Measurements from ENCODE around the gene ITPR2.
"Not testable (repeated sequence)": the region's sequence is repeated elsewhere in the genome, so short reads cannot be mapped to it uniquely, and the experiment has no call there.

Gene ITPR2

DNA sequence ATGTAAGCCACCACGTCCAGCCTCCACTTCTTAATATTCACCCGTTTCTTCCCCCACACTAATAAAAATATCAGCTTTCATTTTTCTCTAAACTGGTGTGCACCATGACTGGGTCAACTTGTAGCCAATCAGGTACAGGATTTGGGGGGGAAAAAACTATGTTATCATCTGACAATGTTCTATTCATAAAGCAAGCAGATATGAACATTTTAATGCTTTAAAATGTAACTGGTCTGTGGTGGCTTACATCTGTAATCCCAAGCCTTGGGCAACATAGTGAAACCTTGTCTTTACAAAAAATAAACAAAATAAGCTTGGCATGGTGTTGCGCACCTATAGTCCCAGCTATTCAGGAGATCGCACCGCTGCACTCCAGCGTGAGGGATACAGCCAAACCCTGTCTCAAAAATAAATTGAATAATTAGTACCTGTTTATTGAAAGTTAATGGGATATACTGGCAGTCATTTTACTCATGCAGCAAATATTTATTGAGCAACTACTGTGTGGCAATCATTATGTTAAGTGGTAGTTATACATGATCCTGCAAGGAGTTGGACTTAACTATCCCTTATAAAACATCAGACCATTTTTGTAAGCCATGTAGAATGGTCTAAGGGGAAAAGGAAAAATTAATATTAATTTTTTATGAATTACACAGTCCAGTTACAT lies 15.3 kb upstream of the ITPR2 start:
- DNase-seq, result no peak

DNA sequence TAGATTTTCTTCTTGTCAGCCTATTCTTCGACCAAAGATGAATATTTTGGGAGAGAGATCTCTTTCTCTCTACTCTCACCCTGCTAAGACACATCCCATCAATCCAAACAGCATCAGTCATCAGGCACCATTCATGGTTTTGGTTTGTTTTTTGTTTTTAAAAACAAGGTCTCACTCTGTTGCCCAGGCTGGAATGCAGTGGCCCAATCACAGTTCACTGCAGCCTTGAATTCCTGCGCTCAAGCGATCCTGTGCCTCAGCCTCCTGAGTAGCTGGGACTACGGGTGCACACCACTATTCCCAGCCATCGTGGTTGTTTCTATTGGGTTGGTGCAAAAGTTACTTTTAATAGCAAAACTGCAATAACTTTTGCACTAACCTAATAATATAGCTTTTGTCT lies 14.4 kb upstream of the ITPR2 start:
- DNase-seq, result no peak

DNA sequence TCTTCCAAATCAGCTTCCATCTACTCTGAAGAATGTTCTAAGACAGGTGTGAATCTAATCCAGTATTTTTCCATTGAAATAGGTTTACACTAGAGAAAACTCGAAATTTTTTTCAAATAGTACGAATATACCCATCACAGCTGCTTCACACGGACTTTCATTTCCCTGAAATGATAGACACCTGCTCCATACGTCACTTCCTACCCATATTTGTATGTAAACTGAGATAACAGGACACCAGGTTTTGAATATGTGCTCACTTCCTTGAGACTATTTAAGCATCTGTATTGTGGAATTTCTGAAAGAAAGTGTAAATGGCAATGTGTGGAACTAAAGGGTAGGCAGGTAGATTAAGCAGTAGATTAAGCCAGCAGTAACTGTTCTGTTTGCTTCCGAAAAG lies 13.4 kb upstream of the ITPR2 start:
- no peak for DNase-seq

DNA sequence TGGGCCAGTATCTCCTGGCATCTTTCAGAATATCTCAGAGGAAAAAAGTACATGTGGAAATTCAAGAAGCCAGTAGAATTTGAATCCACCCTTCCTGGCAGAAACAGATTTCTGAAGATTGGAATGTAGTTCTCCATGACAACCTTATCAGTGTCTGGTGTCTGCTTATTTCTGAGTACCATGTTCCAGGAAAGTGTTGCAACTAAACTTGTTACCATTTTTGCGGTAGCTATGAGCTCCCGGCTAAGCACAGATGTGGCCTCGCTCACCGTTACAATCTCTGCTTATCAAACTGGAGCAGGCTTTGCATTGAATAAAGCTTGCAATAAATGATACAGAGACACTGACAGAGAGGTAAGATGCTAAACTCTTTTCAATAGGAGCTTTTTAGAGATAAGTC lies 13.0 kb upstream of the ITPR2 start:
- DNase-seq, result no peak

DNA sequence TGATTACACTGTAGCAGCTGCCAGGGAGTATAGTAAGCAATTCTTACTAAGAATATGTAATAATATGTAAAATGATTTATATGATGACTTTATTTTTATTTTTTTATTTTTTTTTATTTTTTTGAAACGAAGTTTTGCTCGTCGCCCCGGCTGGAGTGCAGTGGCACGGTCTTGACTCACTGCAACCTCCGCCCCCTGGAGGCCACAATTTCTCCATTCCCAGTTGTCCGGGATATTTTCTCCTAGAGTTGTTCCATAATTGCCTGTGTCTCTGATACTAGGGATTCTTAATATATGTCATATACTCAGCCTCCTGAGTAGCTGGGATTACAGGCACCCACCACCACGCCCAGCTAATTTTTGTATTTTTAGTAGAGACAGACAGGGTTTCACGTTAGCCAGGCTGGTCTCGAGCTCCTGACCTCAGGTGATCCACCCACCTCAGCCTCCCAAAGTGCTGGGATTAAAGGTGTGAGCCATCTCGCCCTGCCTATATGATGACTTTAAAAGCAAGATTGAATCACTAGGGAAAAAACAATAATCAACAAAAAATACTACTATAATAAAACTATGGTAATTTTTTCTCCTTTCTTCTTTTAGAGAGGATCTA lies 12.2 kb upstream of the ITPR2 start:
- no peak for DNase-seq

DNA sequence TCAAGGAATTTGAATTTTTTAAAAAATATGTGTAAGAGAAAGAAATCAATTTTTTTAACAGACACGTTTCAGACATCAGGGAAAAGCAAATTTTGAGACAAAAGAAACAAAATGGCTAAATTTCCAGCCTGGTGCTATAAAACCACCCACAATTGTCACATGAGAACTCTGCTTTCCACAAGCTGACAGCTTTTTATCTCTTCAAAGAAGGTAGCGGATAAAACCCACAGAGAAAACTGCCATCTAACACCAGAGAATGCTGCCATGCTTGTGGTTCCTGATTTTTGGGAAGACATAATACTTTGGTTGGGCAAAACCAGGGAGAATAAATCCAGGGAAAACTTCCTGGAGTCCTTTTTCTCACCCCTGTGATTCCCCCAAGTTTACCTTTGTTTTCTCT lies 10.3 kb upstream of the ITPR2 start:
- no peak for DNase-seq

DNA sequence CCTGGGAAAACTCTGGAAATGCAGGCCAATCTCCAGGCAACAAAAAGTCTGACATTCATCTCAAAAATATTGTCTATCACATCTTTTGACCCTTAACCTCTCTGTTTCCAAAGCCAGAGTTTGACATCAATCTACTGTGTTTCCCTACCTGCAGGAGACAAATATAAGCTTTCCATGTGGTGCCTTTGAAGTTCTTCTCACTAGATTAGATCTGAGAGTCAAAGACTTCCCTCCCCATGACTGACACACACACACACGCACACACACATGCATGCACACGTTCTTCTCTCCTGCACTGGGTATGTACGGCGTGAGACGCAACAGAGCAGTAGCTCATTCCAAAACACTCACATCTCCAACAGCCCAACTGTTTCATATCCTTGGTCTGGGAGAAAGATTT lies 8.1 kb upstream of the ITPR2 start:
- DNase-seq, result no peak

DNA sequence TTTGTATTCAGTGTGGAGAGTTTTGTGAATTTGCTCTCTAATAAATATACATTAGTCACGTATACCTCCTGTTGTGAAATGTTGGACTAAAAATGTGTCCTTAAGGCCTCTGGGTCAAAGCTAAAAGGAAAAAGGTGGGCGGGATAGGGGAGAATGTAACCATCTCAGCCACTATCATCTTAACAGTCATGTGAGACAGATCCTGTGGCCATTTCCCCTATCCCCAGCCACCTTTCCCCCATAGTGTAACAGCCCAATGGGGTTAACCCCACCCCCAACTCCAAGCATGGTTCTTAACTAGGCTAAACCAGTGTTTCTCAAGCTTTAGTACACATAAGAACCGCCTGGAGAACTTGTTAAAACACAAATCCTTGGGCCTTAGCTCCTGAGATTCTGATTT lies 6.5 kb upstream of the ITPR2 start:
- DNase-seq, result no peak

DNA sequence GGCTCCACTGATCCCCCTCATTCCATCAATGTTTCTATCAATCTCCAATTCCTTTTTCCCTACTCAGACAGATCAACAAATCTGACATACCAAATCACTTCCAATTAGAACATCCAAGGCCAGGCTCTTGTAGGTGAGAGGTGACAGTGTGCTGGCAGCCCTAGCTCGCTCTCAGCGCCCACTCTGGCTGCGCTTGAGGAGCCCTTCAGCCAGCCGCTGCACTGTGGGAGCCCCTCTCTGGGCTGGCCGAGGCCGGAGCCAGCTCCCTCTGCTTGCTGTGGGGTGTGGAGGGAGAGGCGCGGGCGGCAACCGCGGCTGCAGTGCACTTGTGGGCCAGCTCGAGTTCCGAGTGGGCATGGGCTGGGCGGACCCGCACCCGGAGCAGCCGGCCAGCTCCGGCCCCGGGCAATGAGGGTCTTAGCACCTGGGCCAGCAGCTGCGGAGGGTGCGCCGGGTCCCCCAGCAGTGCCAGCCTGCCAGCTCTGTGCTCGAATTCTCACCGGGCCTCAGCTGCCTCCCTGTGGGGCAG lies 6.0 kb upstream of the ITPR2 start:
- DNase-seq, result no peak

DNA sequence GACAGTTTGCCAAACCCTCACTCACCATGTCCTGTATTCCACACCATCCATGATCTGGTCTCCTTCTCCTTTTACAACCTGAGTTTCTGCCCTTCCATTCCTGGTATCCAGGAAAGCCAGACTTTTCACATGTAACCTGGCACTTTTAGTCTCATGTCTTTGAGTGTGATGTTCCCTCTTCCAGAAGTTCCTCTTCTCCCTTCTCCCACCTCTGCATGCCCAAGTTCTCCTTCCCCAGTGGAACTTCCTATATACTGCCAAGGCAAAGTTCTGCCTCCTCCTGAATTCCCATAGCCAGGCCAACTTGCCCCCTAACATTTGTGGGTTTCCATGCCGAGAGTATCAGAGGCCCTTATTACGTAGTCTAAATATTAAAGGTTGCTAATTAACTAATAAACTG lies 3.2 kb upstream of the ITPR2 start:
- no peak for DNase-seq

DNA sequence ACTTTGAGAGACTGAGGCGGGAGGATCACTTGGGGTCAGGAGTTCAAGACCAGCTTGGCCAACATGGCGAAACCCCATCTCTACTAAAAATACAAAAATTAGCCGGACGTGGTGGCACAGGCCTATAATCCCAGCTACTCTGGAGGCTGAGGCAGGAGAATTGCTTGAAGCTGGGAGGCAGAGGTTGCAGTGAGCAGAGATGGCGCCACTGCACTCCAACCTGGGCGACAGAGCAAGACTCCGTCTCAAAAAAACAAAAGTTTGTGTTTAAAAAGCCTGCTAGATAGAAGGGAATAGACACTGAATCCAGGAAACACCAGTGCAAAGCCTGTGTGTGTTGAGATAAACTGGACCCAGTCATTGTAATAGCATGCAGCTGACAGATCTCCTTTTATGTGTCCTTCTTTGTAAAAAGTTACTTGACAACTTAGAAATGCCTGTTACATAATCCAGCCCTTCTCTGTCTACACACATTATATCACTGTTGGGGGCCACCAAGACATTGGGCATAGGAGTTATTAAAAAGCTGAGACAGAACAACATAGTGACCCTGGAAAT lies 1.6 kb upstream of the ITPR2 start:
- DNase-seq, result not testable (repeated sequence)

DNA sequence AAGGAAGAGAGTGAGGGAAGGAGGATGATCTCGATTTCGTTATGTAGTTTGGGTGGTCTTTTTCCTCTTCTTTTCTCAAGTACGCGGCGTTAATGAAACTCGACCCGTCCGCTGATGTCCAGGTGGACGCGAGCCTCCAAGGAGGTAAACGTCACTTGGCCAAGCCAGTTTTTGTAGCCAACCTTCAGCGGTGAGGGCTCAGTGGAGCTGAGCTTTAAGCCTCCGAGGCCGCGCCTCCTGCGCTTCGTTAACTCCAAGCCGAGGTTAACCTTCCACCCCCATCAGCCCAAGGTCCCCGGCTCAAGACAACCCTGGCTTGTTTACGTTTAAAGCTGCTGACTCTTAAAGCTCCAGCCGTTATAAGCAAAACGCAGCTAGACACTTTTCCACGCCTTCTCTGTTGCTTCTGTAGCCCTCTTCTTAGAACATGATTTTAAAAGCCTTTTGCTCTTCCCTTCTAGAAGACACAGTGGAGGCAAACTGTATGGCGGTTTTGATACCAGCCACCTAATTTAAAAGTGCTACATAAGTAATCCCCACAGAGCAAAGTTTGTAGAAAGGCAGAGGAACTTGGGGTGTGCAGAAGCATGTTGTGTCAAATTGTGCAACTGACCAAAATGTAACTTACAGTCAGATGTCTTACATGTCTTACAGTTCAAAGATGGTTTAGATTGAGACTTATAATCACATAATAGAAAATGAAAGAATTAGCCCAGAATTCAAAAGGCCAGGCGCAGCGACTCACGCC lies 923 bp upstream of the ITPR2 start:
- DNase-seq, result no peak

DNA sequence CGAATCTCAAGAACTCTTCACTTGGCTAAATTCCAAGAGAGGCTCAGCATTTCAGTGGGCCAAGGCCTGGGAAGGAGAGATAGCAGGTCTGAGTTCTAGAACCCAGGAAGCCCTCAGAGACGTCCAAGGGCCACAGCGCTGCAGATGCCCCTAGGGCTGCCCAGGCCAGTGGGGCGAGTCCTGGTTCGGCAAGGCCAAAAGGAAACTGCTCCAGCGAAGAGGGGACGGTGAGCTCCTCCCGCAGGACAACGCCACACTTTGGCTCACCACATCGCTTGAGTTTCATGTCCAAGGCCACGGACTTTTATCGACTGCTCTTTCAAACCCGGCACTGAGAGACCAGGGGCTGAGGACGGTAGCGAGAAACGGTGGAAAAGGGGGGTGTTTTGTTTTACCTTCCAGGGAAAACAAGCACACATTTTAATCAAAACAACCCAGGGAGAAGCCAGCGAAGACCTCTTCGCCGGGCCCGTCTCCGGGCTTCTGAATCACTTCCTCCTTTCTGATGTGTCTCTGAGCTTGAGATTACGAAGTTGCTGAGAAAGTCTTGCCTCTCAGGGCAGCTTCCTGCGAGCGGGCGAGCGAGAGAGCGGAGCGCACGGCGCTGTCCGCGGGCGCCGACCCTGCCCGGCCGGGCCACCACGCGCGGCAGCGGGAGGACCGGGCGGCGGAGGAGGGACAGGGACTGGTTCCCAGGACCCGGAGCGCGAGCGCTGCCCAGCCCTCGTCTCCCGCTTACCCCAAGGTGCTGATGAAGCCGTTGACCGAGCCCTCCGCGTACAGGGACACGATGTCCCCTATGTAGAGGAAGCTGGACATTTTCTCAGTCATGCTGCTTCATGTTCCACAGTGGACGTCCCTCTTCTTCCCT lies 808 bp downstream of the ITPR2 start:
- peak; percentile 50 for DNase-seq

DNA sequence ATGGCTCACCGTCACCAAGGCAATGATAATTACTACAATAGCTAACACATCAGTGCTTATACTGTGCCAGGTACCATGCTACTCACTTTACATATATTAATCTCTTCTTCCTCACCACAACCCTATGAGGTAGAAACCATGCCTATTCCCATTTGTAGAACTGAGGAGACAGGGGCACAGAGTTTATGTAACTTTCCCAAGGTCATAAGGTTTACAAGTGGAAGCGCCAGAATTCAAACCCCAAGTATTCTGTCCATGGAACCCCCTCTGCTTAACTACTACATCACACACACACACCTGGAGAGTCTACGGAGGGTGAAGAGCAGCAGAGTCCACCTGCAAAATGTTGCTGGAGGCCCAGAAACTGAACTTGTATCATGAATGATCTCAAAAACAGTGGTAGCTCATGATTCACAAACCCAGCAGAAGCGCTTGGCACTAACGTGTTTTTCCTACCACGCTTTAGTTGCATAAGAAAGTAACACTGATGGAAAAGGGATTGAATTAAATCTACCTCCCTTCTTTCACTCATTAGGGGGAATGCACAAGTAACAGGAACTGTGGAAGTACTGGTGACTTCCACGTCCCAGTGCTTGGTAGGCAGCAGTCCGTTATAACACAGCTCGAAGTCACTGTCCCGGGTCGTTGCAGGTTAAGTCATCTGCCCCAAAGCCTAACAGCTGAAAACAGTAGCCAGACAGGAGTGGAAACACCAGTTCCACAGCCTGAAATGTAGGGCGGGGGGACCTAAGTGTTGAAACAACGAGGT lies 2.0 kb downstream of the ITPR2 start:
- no peak for DNase-seq

DNA sequence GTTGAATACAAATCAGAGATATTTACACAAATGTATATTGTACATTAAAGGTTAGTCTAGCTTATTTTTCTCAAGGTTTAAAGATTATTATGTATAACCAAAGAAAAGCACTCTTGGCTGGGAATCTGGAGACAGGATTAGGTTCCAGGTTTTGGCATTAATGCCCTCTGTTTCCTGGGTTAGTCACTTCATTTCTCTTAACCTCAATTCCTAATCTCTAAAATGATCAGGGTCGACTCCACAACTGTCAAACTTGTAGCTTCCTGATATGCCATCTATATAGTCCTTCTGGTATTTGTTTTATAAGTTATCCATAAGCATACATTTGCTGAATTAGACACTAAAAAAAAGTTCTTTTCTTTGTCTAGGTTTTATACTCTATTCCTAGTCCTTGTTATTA lies 2.6 kb downstream of the ITPR2 start:
- DNase-seq, result no peak

DNA sequence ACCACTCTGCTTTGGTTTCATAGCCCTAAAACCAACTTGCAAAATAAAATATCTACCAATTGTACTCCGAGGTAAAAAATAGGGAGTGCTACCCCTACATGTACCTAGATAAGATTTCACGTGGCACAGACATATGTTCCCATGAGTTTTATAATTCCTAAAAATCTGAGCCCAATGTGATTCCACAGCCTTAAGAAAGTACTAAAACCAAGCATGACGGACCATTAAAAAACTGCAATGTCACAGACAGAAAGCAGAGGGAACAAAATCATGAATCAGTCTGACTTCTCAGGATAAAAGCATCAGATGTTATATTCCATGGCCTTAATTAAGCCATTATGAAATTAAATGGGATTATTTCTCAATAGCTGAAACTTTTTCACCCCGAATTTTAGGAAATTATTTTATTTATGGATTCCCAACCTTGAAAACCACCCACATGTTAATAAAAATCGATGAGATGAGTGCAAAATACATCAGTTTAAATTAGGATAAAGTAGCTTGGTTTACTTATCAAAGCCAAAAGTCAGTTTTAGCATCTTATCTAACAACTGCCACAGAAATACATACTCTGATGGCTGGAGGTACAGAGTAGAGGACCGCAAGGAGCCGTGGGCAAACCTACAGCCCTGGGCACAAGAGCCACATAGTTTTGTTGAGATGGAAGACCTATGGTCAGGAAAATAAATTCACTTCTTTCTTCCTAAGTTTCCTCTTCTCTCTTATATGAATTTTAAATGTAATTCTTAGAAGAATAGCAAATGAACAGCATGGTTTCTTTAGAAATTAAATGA lies 4.5 kb downstream of the ITPR2 start:
- DNase-seq, result no peak

DNA sequence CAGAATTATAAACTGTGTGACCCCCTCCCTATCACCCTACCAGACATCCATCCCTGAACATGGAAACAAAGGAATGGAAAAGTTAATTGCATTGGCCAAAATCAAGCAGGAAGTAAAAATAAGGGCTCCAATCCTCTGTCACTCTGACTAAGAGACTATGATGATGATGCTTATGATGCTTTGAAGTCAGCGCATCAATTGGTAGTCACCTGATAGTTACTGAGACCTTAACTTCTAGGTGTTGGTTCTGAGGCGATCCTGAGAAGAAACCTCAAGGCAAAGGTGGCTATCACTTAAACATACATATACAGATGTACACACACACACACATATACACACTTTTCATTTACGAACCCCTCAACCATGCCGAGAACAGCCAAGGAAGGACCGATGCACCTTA lies 6.6 kb downstream of the ITPR2 start:
- DNase-seq, result no peak

DNA sequence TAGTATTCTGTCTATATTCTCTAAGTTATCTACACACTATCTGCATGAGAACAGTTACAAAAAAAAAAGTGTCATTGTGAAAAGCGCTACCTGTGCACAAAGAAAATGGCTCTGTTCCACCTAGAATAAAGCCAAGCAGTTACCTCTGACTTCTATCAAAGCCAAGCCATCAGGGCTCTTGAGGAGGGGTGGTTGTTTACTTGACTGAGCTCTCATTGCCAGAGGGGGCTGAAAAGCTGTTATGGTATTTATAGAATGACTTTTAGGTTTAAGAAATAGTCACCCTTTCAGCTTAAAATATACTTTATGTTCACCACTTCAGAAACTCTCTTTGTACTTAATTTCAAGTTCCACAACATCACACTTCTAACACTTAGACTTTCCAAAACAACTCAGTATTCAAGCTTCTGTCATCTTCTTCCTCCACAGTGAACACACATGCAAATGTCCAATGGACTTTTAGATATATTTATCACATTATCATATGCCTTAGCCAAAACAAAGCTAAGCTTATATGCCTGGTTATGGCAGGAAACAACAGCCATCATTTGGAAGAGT lies 7.5 kb downstream of the ITPR2 start:
- no peak for DNase-seq

DNA sequence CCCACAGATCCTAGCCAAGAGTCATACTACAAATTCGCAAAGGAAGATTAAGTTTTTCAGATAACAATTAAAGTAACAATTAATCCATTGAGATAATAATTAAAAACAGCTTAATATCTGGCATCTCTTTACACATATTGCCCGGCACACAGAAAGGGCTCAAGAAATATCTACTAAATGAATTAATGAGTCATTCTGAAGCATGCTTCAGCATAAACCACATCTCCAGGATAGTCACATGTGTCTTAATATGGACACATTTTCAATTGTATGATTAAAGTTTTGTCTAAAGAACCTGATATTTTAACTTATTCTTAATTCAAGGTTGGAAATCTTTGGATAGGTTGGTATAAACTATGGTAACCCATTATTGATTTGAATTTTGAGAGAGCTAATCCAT lies 9.6 kb downstream of the ITPR2 start:
- DNase-seq, result no peak

DNA sequence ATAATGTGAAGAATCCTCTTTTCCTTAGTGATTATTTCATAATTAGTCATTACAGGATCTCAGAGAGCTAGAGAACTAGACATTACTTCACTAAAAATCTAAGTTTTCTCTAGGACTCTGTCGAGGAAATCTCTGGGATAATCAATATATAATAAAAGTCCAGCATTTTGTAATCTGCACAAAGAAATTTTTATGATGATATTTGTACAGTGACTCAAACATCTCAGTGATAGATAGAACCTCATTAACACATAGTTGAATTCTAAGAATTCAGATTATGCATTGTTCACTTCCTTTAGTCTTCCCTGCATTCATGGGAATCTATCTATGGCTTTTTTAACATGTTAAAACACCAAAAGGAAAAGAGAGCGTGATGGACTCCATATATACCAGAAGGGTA lies 11.0 kb downstream of the ITPR2 start:
- DNase-seq, result no peak

DNA sequence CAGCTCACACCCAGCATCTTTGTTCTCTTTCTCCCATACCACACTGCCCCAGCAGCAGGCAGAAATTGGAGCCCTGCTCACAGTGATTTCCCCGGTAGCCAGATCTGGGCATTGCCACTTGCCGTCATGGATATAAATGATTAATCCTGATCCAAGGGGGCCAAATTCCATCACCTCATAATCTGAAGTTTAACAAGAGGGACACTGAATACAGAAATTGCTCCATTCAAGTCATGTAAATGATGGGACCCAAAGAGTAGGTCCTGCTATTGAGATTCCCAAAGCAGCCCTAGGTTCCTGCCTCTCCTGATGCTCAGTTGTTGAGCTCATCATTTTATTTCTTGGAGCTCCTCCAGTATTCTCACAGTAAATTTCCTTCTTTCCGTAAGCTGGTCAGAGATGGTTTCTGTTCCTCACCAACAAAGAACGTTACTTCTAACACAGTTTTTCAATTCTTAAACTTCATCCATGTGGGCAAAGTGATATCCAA lies 11.7 kb downstream of the ITPR2 start:
- no peak for DNase-seq

All from activated CD4-positive, alpha-beta T cell treated with anti-CD3 and anti-CD28 coated beads for 1 hour (primary cell).